GM23338 (cell line): ENCODE measurements around the gene ZBTB20.

Source experiments
- TF ChIP-seq, protein P1 (sequence below), 2 experiments: fragments of 200-600 bp in 1 of 2; sonication (generic) in 1 of 2; conservative IDR thresholded peaks; 2 replicates each; pipeline versions ENCODE4 v1.5.1 to v1.6.1; 2016 to 2017; ENCODE audit warnings: antibody characterized with exemption in 2 of 2, low read depth in 2 of 2, mild to moderate bottlenecking in 2 of 2, moderate library complexity in 1 of 2
- TF ChIP-seq, protein P2 (sequence below): IDR thresholded peaks from one replicate; pipeline ENCODE4 v1.6.1; 2018; ENCODE audit warnings: antibody characterized with exemption; ENCODE audit not compliant: unreplicated experiment

GRCh38 chr3:114286266-114286665 lies 860.8 kb downstream of the ZBTB20 start:
- TF ChIP-seq, protein P1, sequence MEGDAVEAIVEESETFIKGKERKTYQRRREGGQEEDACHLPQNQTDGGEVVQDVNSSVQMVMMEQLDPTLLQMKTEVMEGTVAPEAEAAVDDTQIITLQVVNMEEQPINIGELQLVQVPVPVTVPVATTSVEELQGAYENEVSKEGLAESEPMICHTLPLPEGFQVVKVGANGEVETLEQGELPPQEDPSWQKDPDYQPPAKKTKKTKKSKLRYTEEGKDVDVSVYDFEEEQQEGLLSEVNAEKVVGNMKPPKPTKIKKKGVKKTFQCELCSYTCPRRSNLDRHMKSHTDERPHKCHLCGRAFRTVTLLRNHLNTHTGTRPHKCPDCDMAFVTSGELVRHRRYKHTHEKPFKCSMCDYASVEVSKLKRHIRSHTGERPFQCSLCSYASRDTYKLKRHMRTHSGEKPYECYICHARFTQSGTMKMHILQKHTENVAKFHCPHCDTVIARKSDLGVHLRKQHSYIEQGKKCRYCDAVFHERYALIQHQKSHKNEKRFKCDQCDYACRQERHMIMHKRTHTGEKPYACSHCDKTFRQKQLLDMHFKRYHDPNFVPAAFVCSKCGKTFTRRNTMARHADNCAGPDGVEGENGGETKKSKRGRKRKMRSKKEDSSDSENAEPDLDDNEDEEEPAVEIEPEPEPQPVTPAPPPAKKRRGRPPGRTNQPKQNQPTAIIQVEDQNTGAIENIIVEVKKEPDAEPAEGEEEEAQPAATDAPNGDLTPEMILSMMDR (conservative IDR thresholded peaks at IDR 0.05; ENCODE audit: low read depth in 2 of 2): no peak
- TF ChIP-seq, protein P2, sequence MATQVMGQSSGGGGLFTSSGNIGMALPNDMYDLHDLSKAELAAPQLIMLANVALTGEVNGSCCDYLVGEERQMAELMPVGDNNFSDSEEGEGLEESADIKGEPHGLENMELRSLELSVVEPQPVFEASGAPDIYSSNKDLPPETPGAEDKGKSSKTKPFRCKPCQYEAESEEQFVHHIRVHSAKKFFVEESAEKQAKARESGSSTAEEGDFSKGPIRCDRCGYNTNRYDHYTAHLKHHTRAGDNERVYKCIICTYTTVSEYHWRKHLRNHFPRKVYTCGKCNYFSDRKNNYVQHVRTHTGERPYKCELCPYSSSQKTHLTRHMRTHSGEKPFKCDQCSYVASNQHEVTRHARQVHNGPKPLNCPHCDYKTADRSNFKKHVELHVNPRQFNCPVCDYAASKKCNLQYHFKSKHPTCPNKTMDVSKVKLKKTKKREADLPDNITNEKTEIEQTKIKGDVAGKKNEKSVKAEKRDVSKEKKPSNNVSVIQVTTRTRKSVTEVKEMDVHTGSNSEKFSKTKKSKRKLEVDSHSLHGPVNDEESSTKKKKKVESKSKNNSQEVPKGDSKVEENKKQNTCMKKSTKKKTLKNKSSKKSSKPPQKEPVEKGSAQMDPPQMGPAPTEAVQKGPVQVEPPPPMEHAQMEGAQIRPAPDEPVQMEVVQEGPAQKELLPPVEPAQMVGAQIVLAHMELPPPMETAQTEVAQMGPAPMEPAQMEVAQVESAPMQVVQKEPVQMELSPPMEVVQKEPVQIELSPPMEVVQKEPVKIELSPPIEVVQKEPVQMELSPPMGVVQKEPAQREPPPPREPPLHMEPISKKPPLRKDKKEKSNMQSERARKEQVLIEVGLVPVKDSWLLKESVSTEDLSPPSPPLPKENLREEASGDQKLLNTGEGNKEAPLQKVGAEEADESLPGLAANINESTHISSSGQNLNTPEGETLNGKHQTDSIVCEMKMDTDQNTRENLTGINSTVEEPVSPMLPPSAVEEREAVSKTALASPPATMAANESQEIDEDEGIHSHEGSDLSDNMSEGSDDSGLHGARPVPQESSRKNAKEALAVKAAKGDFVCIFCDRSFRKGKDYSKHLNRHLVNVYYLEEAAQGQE: no peak
